Measurements from ENCODE around the gene ARMC8.
A peak's percentile ranks its signal among the peaks of the same experiment; 100 is the strongest.

The ARMC8 gene

DNA sequence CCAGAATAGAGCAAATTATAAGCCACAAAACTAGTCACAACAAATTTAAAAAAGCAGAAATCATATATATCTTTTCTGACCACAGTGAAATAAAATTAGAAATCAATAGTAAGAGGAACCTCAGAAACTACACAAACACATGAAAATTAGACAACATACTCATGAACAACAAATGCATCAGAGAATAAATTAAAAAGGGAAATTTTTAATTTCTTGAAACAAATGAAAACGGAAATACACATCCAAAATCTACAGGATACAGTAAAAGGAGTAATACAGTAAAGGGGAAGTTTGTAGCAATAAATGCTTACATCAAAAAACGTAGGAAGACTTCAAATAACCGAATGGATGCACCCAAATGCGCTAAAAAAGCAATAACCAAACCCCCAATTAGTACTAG is 123.4 kb downstream of the ARMC8 start:
- TF ChIP-seq, protein P1, sequence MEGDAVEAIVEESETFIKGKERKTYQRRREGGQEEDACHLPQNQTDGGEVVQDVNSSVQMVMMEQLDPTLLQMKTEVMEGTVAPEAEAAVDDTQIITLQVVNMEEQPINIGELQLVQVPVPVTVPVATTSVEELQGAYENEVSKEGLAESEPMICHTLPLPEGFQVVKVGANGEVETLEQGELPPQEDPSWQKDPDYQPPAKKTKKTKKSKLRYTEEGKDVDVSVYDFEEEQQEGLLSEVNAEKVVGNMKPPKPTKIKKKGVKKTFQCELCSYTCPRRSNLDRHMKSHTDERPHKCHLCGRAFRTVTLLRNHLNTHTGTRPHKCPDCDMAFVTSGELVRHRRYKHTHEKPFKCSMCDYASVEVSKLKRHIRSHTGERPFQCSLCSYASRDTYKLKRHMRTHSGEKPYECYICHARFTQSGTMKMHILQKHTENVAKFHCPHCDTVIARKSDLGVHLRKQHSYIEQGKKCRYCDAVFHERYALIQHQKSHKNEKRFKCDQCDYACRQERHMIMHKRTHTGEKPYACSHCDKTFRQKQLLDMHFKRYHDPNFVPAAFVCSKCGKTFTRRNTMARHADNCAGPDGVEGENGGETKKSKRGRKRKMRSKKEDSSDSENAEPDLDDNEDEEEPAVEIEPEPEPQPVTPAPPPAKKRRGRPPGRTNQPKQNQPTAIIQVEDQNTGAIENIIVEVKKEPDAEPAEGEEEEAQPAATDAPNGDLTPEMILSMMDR (IDR thresholded peaks at IDR 0.05; ENCODE audit: insufficient read depth, low read depth, low read length, missing control alignments): no peak
- DNase-seq (ENCODE audit: low read depth): no peak
- no peak overlapping the region for H3K4me3 ChIP-seq (ENCODE audit: low read length)

DNA sequence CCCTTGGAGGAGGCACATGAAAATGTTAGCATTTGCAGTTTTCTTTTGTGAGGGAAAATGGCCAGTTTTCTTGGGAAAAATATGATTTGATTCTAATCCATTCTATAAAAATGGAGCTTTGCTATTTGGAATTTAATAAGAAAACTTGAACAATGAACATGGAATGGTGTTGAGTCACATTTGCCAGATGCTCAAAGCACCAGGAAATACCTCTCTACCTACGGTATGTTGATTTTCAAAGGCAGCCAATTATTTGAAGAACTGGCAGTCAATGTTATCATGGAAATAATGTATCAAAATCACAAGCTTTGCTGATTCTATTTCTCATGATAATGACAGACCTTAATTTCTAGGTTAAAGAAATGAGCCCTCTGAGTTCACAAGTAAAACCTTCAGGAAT is 127.7 kb downstream of the ARMC8 start:
- TF ChIP-seq, protein P1 (IDR thresholded peaks at IDR 0.05; ENCODE audit: insufficient read depth, low read depth, low read length, missing control alignments): no peak
- H3K4me3 ChIP-seq (ENCODE audit: low read length): no peak overlapping the region
- peak; percentile 50 for DNase-seq (ENCODE audit: low read depth)

DNA sequence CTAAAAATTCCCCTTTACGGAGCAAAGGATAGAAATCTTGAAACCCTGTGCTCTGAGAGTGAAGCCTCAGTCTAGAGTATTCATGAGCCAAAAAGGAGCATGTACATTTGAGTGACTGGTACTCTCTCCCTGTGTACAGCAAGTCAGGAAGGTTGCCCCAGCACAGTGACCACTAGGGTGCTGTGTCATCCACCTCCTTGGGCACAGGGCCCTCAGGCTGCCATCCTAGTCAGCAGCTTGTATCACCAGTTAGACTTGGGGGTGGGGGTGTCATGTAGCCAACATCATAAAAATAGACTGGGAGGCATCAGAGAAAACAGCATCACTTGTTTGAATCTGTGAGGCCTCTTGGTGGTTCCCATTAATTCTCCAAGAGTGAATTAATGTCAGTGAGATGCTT is 130.6 kb downstream of the ARMC8 start:
- no peak for DNase-seq (ENCODE audit: low read depth)
- TF ChIP-seq, protein P1 (IDR thresholded peaks at IDR 0.05; ENCODE audit: insufficient read depth, low read depth, low read length, missing control alignments): no peak
- H3K4me3 ChIP-seq (ENCODE audit: low read length): no peak overlapping the region

DNA sequence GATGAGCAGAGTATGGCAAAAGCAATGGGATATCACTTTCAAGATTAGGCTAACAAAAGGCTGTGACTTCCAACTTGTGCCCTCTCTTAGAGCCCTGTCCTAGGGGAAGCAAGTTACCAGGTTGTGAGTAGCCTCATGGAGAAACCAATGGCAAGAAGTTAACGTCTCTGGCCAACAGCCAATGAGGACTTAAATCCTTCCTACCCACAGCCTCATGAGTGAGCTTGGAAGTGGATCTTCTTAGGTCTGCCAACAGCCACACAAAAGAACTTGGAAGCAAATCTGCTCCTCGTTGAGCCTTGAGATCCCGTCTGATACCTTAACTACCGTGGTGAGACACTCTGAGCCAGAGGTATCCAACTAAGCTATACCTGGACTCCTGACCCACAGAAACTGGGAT is 136.9 kb downstream of the ARMC8 start:
- DNase-seq (ENCODE audit: low read depth): no peak
- H3K4me3 ChIP-seq (ENCODE audit: low read length): no peak overlapping the region

DNA sequence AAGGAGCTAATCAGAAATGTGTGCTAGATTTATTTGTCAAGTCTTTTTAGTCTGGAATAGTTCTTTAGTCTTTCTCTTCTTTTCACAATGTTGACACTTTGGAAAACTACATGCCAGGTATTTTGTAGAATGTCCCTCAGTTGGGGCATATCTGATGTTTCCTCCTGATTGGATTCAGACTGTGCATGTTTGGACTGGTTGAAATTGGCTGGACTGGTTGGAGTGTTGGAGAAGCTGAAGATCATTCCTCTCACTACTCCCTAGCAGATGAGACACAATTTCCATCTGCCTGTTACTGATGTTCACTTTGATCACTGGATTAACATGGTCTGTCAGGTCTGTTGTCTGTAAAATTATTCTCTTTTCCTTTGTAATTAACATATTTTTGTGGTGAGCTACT is 138.9 kb downstream of the ARMC8 start:
- peak; percentile 73 for DNase-seq (ENCODE audit: low read depth)
- TF ChIP-seq, protein P1 (IDR thresholded peaks at IDR 0.05; ENCODE audit: insufficient read depth, low read depth, low read length, missing control alignments): no peak
- H3K4me3 ChIP-seq (ENCODE audit: low read length): no peak overlapping the region

More for the DNA sequence above, 136.9 kb downstream of the ARMC8 start:
- TF ChIP-seq, protein P1 (IDR thresholded peaks at IDR 0.05; ENCODE audit: insufficient read depth, low read depth, low read length, missing control alignments): no peak

DNA sequence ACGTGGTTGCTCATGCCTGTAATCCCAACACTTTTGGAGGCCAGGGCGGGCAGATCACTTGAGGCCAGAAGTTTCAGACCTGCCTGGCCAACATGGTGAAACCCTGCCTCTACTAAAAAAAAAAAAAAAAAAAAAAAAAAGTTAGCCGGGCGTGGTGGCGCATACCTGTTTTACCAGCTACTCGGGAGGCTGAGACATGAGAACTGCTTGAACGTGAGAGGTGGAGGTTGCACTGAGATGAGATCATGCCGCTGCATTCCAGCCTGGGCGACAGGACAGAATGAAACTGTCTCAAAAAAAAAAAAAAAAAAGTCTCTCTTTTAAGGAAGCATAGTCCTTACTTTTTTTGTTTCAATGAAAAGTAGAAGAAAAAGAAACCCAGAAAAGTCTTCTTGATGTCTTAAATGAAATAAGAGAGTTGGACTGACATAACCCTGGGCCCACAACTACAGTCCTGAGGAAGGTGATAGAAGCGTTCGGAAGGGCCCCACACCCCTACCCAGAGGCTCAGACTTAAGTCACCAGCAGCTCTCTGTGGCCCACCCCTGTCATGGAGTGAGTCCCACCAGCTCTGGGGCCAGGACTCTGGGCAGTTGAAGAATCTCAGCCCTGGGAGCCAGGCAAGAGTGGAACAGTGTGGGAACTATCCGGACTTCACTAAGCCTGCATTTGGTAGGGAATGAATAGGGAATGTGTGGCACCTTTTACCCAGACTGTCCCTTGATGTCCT is 139.9 kb downstream of the ARMC8 start:
- TF ChIP-seq, protein P1 (IDR thresholded peaks at IDR 0.05; ENCODE audit: insufficient read depth, low read depth, low read length, missing control alignments): no peak
- no peak overlapping the region for H3K4me3 ChIP-seq (ENCODE audit: low read length)
- DNase-seq (ENCODE audit: low read depth): peak; percentile 57

DNA sequence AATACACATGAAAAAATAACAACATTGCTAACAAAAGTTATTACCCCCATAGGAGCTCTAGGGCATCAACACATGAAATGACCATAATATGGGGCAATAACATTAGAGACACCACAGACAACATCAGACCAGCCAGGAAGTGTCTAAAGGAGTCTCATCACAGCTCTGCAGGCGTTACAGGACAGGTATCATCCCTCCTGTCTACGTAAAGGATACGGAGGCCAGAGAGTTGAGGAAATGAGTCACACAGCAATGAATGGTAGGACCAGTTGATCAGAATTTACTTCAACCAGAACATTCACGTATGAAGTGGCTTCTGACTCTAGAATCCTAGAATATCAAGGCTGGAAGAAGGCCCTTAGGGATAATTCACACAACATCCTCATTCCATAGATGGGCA is 140.7 kb downstream of the ARMC8 start:
- no peak overlapping the region for H3K4me3 ChIP-seq (ENCODE audit: low read length)
- DNase-seq (ENCODE audit: low read depth): peak; percentile 92
- TF ChIP-seq, protein P1 (IDR thresholded peaks at IDR 0.05; ENCODE audit: insufficient read depth, low read depth, low read length, missing control alignments): no peak

Data from epithelial cell of esophagus (primary cell).